ENCODE measurements around the gene PALLD.

DNA sequence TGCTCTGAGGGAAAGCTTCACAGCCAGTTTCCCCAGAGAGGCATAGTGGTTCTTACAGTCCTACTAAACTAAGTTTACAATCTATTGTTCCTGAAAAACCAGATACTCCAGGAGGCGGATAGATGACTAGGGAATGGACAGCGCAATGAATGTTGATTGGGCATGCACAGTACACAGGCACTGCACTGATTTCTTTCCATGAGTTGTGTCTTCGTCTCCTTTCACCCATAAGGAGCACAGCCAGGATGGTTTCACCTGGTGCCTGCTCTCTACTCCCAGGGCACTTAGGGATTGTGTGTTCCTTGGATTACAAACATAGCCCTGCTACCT, 144.9 kb downstream of the PALLD start:
- TF ChIP-seq, protein P1, sequence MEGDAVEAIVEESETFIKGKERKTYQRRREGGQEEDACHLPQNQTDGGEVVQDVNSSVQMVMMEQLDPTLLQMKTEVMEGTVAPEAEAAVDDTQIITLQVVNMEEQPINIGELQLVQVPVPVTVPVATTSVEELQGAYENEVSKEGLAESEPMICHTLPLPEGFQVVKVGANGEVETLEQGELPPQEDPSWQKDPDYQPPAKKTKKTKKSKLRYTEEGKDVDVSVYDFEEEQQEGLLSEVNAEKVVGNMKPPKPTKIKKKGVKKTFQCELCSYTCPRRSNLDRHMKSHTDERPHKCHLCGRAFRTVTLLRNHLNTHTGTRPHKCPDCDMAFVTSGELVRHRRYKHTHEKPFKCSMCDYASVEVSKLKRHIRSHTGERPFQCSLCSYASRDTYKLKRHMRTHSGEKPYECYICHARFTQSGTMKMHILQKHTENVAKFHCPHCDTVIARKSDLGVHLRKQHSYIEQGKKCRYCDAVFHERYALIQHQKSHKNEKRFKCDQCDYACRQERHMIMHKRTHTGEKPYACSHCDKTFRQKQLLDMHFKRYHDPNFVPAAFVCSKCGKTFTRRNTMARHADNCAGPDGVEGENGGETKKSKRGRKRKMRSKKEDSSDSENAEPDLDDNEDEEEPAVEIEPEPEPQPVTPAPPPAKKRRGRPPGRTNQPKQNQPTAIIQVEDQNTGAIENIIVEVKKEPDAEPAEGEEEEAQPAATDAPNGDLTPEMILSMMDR (IDR thresholded peaks at IDR 0.05): no peak
- TF ChIP-seq POLR2AphosphoS5 (IDR thresholded peaks at IDR 0.05; ENCODE audit: low read depth, low read length) (no peak), TCF7L2 (IDR thresholded peaks at IDR 0.05; ENCODE audit: low read depth, low read length) (no peak)
- TF ChIP-seq, protein P2, sequence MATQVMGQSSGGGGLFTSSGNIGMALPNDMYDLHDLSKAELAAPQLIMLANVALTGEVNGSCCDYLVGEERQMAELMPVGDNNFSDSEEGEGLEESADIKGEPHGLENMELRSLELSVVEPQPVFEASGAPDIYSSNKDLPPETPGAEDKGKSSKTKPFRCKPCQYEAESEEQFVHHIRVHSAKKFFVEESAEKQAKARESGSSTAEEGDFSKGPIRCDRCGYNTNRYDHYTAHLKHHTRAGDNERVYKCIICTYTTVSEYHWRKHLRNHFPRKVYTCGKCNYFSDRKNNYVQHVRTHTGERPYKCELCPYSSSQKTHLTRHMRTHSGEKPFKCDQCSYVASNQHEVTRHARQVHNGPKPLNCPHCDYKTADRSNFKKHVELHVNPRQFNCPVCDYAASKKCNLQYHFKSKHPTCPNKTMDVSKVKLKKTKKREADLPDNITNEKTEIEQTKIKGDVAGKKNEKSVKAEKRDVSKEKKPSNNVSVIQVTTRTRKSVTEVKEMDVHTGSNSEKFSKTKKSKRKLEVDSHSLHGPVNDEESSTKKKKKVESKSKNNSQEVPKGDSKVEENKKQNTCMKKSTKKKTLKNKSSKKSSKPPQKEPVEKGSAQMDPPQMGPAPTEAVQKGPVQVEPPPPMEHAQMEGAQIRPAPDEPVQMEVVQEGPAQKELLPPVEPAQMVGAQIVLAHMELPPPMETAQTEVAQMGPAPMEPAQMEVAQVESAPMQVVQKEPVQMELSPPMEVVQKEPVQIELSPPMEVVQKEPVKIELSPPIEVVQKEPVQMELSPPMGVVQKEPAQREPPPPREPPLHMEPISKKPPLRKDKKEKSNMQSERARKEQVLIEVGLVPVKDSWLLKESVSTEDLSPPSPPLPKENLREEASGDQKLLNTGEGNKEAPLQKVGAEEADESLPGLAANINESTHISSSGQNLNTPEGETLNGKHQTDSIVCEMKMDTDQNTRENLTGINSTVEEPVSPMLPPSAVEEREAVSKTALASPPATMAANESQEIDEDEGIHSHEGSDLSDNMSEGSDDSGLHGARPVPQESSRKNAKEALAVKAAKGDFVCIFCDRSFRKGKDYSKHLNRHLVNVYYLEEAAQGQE (IDR thresholded peaks at IDR 0.05; ENCODE audit: insufficient read depth in 1 of 2, low read depth in 2 of 2, low read length in 1 of 2): no peak

Measured in Panc1 (cell line).